ENCODE data around the gene CARD9.

DNA sequence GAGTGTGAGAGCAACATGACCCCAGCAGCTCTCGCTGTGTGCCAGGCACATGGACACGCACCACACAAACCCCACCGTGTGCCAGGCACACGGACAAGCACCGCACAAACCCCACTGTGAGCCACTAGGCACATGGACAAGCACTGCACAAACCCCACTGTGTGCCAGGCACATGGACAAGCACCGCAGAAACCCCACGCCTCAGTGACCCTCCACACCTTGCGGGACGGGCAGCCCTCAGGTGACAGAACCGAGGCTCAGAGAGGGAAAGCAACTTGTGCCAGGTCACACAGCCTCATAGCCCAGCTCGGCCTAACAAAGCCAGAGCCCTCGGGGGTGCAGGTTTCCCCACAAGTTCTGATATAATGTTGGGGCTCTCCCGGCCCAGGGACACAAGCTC is 48.1 kb downstream of the CARD9 start:
- no peak for TF ChIP-seq EZH2phosphoT487 (IDR thresholded peaks at IDR 0.05; ENCODE audit: borderline replicate concordance, low read length)
- TF ChIP-seq, protein P1, sequence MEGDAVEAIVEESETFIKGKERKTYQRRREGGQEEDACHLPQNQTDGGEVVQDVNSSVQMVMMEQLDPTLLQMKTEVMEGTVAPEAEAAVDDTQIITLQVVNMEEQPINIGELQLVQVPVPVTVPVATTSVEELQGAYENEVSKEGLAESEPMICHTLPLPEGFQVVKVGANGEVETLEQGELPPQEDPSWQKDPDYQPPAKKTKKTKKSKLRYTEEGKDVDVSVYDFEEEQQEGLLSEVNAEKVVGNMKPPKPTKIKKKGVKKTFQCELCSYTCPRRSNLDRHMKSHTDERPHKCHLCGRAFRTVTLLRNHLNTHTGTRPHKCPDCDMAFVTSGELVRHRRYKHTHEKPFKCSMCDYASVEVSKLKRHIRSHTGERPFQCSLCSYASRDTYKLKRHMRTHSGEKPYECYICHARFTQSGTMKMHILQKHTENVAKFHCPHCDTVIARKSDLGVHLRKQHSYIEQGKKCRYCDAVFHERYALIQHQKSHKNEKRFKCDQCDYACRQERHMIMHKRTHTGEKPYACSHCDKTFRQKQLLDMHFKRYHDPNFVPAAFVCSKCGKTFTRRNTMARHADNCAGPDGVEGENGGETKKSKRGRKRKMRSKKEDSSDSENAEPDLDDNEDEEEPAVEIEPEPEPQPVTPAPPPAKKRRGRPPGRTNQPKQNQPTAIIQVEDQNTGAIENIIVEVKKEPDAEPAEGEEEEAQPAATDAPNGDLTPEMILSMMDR (IDR thresholded peaks at IDR 0.05; ENCODE audit: low read depth, low read length, poor library complexity, severe bottlenecking): no peak

Measured in DOHH2 (cell line).